Measurements from ENCODE around the gene OSMR.

DNA sequence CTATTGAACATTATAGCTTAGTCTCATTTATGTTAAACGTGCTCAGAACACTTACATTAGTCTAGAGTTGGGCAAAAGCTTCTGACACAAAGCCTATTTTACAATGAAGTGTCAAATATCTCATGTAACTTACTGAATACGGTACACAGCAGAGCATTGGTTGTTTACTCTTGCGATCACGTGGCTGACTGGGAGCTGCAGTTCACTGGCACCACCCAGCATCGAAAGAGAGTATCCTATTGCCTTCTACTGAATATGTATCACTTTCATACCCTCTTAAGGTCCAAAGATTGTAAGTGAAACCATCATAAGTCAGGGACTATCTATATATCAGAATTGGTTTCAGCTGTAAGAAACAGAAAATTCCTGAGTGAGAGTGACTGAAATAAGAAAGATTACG, 42.6 kb upstream of the OSMR start:
- TF ChIP-seq EZH2 (IDR thresholded peaks at IDR 0.05; ENCODE audit: insufficient read depth, poor library complexity, severe bottlenecking) (no peak), EZH2phosphoT487 (IDR thresholded peaks at IDR 0.05; ENCODE audit: insufficient read depth, low read depth) (no peak)

Measured in GM23248 (cell line).